ENCODE measurements around the gene TTPAL. TPM values are rescaled to one million over a fixed set of nuclear protein-coding genes. Genes with fewer than 3 reads are reported as not detected.

Gene TTPAL
- total RNA-seq, 1 donor from 2014 or later = 3.4 TPM

DNA sequence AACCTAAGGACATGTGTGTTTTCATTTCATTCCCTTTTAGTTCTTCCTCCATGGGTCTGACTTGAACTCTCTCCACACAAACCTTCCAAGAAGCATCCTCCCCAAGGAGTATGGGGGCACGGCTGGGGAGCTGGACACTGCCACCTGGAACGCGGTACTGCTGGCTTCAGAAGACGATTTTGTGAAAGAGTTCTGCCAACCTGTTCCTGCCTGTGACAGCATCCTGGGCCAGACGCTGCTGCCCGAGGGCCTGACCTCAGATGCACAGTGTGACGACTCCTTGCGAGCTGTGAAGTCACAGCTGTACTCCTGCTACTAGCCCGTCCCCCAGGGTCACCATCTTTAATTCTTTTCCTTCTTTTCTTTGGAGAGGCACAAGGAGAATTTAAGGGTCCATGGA, 13.5 kb downstream of the TTPAL start:
- intact Hi-C loops (cut with DNase I) = no loop called here
- no peak for DNase-seq

DNA sequence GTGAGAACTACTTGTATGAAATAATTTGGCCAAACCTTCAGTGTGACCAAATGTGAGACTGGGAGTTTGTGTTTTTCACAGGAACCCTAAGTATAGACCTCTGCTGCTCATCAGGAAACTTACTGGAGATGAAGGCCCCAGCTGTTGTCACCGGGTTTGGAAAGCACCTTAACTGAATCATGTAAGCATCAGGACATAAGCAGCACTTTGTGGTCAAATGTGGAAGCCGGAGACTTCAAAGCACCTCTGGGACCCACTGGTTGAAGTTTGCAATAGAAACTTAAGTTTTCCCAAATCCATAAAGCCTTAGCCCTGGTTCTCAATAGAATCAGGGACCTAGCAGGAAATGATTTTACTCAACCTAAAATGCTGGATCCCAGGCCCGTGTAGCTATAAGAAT, 14.3 kb downstream of the TTPAL start:
- DNase-seq (no peak), ATAC-seq (ENCODE audit: poor library complexity) (no peak)
- intact Hi-C loops (cut with DNase I) = no loop called here

More for the DNA sequence above, 13.5 kb downstream of the TTPAL start:
- no peak for ATAC-seq (ENCODE audit: poor library complexity)

DNA sequence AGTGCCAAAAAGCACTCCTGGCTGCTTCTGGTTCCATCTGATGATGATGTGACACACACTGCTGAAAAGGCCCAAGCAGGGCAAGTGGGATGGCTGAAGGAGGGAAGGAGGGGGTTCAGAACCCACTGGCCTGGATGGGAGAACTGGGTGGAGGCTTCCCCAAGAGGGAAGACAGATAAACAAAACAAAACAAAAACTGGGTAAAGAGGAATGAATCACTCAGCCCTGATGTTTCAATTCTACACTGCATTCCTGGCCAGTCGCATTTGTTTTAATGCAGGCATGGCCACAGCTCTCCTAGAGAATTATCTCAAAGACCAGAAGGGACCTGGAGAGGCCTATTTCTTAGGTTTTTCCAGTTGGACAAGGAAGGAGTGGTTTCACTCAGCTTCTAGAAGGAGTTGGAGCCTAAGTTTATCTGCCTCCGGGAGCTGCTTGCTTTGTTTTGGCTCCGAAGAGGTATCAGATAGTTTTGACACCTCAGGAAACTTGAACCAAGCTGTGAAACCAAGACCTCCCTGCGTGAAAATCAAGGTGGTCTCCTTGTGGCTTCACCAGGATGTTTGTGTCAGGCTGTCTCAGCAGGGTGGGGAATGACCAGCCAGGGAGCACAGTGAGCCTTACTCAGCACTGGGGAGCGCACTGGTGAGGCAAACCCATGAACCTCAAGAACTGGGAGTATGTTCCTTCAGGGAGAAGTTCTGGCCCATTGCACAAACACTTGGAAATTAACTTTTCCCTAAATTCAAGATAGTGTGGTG, 16.1 kb downstream of the TTPAL start:
- intact Hi-C loops (cut with DNase I) = no loop called here
- DNase-seq (no peak), ATAC-seq (ENCODE audit: poor library complexity) (peak; percentile 72)

DNA sequence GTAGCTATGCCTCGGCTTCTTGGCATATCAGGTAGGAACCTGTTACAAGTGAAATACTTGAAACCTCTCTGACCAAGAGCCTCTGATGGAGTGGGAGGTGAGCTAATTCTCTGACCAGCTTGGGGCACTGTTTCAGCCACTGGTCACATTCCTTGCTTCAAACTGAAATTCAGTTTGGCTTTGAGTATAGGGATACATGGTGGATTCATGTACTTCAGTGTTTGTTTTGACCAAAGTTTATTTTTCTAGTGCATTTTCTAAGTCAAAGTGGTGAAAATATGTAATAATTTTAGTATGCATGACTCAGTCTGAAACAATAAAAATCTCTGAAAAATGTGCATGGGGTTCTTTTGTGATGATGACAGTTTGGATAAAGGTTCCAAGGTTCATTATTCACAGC, 18.6 kb downstream of the TTPAL start:
- intact Hi-C loops (cut with DNase I) = no loop called here
- no peak for DNase-seq

DNA sequence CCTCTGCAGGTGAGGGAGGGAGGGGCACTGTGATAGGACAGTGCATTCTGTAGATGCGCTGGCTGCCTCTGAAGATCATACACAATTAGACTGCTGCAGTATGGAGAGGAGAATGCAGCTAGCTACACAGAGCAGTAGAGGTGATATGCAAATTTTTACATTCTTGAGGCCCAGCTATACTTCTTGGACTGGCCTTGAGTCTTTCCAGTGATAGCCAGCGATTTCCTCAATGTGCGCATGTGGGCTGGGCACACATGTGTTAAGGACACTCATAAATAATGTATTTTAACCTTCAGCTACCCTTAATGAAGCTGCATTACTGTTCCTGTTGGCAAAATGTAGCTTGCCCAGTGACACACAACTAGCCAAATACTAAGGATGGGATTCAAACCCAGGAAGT, 19.0 kb downstream of the TTPAL start:
- ATAC-seq (ENCODE audit: poor library complexity) = no peak
- intact Hi-C loops (cut with DNase I) = no loop called here

More for the DNA sequence above, 18.6 kb downstream of the TTPAL start:
- ATAC-seq (ENCODE audit: poor library complexity) = no peak

DNA sequence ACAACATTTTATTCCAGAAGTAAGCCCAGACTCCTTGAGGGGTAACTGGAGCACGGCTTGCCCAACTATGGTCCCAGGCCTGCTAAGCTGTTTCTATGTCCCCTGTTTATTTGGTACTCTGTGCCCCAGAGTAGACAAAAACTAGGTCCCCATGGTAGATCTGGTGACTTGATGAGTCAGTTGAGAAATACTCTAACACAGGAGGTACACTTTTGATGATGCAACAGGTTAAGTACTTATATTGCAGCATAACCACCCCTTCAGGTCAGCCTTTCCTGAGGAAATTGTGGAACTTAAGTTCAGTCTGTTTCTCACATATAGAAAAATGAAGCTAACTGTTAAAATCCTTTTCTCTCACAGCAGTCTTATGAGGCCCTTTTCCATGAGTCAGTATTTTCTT, 19.6 kb downstream of the TTPAL start:
- intact Hi-C loops (cut with DNase I) = no loop called here
- no peak for ATAC-seq (ENCODE audit: poor library complexity)

More for the DNA sequence above, 19.0 kb downstream of the TTPAL start:
- no peak for DNase-seq

DNA sequence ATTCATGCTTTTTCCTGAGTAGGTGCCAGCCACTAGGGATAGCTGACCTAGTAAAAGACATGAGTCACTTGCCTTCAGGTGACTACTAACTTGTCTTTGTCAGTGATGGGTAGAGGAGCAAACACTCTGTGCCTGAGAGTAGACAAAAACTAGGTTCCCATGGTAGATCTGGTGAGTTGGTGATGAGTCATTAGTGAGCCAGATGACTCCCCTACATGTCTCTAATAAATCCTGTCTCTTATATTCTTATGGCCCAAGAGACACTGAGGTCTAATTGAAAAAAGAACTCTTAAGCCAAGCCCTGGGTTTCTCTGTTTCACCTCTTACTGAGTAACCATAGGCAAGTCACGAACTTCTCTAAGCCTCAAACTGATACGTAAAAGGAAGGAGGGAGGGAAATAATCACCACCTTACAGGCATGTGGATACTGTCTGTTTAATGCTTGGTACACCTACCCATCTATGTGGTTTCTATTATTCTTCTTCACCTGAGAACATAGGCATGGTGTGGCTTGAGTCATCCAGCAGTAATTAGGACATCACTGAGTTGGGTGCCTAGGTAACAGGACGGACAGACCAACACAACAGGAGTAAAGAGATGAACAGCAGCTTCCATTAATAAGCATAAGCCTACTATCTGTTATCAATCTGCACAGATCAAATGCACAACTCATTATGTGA, 20.3 kb downstream of the TTPAL start:
- intact Hi-C loops (cut with DNase I) = no loop called here
- ATAC-seq (ENCODE audit: poor library complexity) (no peak), DNase-seq (no peak)

More for the DNA sequence above, 19.6 kb downstream of the TTPAL start:
- DNase-seq = no peak

DNA sequence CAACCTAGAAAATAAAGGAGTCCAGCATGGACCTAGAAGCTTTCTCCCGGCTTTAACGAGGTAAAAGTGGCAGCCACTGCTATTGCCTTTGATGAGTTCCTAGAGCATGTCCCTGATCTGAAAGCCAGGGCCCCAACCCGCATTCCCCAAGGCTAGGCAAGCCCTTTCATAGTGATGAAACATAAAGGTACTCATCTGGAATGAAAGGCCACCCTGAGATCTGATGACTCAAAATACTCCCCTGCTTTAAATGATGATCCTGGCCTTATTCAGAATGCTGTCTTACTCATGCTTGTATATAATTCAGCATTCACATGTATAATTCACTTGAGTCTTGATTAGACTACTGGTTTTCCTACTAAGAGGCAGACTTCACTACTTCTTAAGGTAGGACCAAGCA, 21.3 kb downstream of the TTPAL start:
- intact Hi-C loops (cut with DNase I) = no loop called here
- DNase-seq = no peak
- no peak for ATAC-seq (ENCODE audit: poor library complexity)

DNA sequence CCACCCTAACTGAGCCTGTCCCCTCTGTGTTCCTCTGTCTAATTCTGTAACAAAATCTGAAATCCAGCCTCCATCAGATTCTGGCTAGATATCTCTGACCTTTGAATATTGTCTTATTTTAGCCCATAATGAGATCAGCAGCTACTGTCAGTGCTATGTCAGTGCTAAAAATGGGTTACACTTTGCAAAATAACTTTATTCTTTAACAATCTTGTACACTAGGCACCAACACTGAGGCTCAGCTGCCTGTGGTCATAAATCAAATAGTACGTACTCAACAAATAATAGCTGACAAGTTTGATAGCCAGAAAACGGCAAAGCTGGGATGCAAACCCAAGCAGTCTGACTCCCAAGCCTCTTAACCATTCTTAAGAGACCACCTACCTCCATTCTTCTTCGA, 22.1 kb downstream of the TTPAL start:
- ATAC-seq (ENCODE audit: poor library complexity) (no peak), DNase-seq (no peak)
- intact Hi-C loops (cut with DNase I) = no loop called here

DNA sequence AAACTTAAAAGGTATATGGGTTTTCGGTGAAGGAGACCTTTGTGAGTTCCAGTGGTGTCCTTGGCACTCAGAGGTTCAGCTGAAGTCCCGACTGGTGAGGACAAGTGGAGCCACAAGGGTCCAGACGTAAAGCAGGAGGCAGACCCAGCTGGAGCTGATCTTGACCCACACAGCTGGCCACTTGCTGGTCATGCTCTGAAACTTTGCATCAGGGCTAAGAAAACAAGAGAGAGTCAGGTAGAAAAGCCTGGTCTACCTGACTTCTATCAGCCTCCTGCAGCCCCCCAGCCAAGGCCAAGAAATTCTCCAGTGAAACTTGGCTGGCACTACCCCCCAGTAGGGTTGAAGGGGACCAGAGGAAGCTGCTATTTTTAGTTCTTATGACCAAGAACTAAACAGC, 24.5 kb downstream of the TTPAL start:
- ATAC-seq (ENCODE audit: poor library complexity) = no peak
- intact Hi-C loops (cut with DNase I) = no loop called here

DNA sequence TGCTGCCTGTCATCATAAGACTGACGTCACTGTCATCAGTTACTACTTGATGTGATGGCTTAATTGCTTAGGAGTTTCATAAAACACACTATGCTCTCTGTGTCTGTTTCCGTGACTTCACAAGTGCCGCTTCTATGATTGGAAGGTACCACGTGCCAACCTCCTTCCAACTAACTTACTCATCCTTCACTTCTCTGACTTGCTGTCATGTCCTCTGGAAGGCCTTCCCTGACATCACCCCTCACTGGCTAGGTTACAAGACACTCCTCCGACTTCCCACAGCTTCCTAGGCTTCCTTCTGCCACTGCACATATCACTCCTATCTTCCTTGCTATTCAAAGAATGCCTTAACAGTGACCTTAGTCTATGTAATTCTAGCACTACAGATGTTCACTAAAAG, 25.8 kb downstream of the TTPAL start:
- ATAC-seq (ENCODE audit: poor library complexity) (peak; percentile 45), DNase-seq (no peak)
- intact Hi-C loops (cut with DNase I) = no loop called here

More for the DNA sequence above, 24.5 kb downstream of the TTPAL start:
- no peak for DNase-seq

DNA sequence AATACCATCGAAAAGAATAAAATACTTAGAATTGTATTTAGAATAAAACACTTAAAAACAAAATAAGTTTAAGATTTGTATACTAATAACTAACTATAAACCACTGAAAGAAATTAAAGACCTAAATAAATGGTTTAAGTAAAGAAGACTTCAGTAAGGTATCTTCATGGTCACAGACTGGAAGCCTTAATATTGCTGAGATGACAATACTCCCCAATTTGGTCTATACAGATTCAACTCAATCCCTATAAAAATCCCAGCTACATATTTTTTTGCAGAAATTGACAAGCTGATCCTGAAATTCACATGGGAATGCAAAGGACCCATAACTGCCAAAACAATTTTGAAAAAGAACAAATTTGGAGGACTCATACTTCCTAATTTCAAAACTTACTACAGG, 27.3 kb downstream of the TTPAL start:
- intact Hi-C loops (cut with DNase I) = no loop called here
- no peak for ATAC-seq (ENCODE audit: poor library complexity)
- no peak for DNase-seq

DNA sequence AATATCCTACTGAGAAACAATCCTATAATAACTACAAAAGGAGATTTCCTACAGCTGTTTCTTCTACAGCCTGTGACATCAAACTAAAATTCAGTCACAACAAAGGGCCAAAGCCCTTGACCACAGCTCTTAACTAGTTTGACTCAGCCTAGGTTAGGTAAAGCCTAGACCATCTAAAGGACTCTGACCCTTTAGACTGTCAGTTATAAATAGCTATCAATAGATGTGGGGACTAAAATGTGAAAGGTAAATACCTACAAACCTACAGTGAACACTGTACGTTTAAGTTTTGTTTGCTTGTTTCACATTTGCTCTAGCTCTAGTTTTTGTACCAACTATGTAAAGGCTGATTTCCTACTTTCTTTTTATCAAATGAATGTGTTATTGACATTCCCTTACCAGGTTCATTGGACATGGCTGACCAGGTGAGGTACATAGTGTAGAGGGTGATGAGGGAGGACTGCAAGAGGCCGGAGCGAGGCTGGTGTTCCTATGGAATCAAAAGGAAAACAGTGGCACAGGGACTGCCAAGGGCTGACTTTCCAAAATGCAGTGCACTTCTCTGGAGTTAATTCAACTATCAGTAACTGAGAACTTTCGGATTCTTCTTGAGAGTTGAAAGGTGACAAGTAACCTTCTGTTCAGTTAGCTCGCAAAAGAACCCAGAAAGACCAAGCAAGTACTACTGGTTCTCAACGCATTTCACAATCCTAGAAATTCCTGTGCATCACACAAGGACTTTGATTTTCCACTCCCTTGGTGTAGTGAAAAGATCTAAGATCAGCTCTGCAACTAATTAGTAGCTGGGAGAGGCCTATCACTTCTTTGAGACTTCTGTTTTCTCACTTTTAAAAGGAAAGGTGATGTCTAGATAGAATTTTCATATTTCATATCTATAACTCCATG, 29.0 kb downstream of the TTPAL start:
- DNase-seq = no peak
- ATAC-seq (ENCODE audit: poor library complexity) = no peak
- intact Hi-C loops (cut with DNase I) = no loop called here

DNA sequence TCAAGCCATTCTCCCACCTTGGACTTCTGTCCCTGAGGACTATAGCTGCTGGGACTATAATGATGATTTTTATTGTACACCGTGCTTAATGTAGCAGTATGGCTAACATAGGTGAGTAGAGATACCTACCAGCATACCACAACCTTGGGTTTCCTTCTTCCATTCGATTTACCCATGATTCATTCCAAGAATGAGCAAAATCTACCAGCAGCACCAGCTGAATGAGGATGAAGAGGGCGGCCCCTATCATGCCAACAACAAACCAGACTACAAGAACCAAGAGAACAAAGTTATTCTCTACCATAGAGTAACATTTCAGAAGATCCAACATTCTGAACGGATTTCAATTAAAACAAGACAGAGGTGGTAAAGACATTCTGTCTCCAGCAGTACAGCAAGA, 34.1 kb downstream of the TTPAL start:
- DNase-seq = no peak
- ATAC-seq (ENCODE audit: poor library complexity) = no peak
- intact Hi-C loops (cut with DNase I) = no loop called here

DNA sequence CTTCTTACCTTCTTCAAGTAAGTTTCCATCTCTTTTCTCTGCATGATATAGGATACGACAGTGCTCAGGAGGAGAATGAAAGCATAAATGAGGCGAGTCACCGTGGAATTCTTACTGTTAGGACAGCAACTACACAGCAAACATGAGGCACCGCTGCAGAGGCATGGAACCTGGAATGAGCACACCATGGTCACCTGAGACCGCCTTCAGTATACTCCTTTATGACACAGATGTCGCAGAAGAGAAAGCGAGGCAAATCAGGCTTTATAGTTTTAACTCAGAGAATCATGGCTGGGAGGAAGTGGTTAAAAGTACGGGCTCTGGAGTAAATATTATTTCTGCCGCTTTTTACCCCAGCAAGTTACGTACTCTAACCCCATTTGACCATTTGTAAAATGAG, 38.2 kb downstream of the TTPAL start:
- intact Hi-C loops (cut with DNase I) = no loop called here
- no peak for ATAC-seq (ENCODE audit: poor library complexity)

DNA sequence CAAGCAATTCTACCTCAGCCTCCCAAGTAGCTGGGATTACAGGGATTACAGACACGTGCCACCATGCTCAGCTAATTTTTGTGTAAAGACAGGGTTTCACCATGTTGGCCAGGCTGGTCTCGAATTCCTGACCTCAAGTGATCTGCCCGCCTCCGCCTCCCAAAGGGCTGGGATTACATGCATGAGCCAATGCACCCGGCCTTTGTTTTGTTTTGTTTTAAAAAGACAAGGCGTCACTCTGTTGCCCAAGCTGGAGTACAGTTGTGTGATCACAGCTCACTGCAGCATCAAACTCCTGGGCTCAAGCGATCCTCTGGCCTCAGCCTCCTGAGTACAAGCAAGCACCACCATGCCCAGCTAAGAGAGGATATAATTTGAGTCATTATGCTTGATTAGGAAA, 40.8 kb downstream of the TTPAL start:
- ATAC-seq (ENCODE audit: poor library complexity) (no peak), DNase-seq (no peak)
- intact Hi-C loops (cut with DNase I) = no loop called here

More for the DNA sequence above, 38.2 kb downstream of the TTPAL start:
- DNase-seq = no peak

DNA sequence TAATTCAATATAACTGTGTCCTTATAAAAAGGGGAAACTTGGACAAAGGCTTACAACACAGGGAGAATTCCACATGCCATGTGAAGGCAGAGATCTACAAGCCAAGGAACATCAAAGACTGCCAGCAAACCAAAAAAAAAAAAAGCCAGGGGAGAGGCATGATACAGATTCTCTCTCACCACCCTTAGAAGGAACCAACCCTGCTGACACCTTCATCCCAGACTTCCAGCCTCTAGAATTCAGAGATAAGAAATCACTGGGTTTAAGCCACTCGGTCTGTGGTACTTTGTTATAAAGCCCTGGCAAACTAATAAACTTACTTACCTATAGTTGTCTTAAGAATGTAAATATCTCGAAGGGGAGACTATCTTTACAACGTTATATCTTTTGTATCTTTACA, 41.8 kb downstream of the TTPAL start:
- intact Hi-C loops (cut with DNase I) = no loop called here
- ATAC-seq (ENCODE audit: poor library complexity) (no peak), DNase-seq (no peak)

DNA sequence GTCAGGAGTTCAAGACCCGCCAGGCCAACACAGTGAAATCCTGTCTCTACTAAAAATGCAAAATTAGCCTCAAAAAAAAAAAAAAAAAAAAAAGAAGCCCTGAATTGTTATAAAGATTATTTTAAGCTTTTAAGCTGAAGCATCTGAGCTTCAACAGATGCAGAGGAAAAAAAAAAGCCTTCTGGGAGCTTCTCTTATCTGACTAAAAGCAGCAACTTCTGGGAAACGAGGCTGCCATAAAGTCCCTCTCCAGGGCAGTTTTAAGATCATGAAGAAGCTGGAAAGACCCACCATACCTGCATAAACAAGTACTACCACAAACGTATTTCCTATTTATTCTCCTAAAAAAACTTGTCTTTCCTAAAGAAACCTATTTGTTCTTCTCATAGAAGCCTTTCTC, 42.6 kb downstream of the TTPAL start:
- intact Hi-C loops (cut with DNase I) = no loop called here
- ATAC-seq (ENCODE audit: poor library complexity) = no peak
- DNase-seq = no peak

DNA sequence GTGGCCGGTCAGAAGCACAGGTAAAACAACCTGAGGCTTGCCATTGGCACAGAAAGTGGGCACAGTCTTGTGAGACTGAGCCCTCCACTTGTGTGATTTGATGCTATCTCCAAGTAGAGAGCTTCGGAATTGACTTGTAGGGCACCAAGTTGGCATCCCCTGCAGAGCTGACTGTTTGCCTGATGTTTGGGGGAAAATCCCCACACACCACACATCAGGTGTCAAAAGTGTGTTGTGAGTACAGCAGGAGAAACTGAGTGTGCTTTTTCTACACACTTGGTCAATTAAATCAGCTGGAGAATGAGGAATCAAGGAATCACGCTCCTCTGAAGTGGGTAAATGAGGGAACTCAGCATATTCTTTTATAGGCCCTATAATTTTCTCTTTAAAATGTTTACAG, 45.2 kb downstream of the TTPAL start:
- intact Hi-C loops (cut with DNase I) = no loop called here
- no peak for ATAC-seq (ENCODE audit: poor library complexity)
- no peak for DNase-seq

Data from Right ventricle myocardium superior (tissue), 1 donor.